ENCODE data around the gene CDK14.
"Not testable (repeated sequence)": the region's sequence is repeated elsewhere in the genome, so short reads cannot be mapped to it uniquely, and the experiment has no call there.

CDK14 gene

DNA sequence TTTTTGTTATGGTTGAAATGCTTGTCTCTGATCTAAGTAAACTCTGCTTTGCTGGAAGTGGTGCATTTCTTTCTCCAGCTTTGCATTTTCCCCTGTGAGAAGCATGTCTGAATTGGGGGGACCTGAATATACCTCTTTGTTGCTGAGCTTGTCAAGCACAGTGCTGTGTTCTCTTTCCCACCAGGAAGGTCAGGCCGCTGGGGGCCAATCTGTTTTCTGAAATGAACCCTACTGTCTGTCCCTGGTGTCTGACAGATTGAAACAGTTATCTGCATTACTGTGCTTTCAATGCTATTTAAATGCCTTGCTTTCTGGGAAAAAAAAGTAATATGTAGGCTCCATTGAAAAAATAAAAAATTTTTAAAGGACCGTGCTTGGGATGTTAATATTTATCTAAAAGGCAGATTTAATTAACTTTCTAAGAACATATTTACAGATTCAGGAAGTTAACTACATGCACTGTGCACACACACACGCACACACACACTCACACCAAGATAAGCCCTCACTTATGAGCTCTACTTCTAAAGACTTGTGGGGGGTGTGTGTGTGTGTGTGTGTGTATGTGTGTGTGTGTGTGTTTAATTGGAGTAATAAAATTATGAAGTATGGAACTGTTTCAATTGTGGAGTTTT, 541.1 kb downstream of the CDK14 start:
- DNase-seq = no peak

- DNase-seq = no peak
Observed at GRCh38 chr7:91137788-91138368, 541.8 kb downstream of the CDK14 start.

- no peak for DNase-seq
Observed at GRCh38 chr7:91140286-91140685, 544.2 kb downstream of the CDK14 start.

DNA sequence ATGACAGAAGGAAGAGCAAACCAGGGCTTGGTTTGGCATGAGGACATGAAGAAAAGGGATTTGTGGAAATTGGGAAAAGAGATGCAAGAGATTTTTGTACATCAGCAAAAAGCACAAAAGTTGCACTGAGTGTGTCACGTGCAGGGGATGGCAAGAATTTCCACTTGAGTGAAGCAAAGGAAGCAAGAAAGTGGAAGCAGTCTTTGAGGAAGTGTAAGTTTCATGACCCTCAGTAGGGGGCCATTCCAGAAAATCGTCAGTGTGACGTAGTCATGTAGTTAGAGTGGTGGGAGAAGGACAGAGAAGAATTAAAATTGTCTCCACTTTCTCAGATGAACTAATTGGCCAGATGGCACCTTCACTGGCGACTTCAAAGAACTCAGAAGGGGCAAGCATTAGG, 544.9 kb downstream of the CDK14 start:
- DNase-seq = no peak

DNA sequence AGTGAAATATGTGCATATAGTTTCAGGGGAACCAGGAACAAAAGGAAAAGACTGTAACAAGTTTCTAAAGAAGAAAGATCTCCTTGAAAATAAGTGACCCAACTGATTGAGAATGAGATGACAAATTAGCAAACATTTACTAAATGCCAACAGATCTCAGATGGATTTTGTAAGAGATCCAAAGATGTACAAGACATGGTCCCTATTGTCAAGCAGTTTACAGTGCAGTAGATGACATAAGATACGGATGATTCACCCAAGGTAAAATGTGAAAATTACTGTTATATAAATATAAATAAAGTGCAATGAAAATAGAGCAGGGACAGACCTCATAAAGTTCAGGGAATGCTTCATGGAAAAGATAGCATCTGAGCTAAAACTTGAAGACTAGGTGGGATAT, 546.6 kb downstream of the CDK14 start:
- no peak for DNase-seq

GRCh38 chr7:91149341-91150246, 553.5 kb downstream of the CDK14 start:
- no peak for DNase-seq

- no peak for DNase-seq
Observed at GRCh38 chr7:91151916-91152315, 555.8 kb downstream of the CDK14 start.

DNA sequence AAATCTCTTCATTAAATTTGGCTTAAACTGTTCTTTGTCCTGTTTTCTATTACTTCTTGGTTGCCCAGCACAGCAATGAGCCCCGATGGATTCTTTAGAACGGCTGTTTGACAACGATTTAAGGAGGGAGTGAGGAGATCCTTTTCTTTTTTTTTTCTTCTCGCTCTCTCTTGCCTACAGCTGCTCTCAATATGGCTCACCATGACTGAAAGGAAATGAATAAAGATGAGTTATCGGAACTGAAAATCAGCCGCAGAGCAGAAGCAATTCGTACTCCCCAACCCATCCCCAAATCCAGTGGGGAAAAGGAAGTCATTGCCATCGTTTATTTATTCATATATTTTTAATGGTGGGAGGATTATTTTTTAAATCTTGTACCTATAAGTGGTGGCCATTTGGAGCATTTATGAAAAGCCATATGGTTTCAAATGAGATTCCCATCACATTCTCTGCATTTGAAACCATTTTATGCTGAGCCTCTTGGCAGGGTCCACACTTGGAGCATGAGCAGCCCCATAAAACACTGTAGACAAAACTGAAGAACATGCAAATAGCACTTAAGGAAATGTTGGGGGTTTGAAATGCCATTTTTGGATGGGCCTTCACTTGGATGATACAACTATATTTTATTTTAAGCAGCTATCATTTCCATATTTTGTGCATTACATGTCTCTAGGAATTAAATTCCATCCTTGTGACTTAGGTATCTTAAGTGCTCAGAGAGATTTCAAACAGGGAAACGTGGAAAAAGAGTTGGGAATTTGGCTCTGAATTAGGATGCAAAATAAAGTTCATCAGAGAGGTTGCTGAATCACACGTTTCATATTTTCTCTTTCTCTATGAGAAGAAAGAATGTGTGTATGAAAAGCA, 560.4 kb downstream of the CDK14 start:
- no peak for DNase-seq

- no peak for DNase-seq
Observed at GRCh38 chr7:91157579-91158320, 561.6 kb downstream of the CDK14 start.

DNA sequence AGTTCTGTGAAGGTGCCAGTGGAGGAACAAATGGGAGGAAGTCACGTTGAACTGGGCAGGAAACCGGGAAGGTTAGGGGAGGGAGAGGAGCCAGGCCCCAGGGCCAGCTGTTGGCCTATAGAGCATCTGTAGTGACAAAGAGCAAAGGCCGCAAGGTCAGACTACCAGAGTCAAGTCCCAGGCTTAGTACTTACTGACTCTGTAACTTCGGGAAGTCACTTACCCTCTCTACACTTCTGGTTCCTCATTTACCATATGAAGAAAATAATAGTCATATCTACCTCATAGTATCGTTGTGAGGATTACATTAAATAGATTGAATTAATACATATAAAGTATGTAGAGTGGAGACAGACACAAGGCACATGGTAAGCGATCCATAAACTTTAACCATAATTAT, 566.3 kb downstream of the CDK14 start:
- DNase-seq = no peak

GRCh38 chr7:91164506-91164905, 568.4 kb downstream of the CDK14 start:
- no peak for DNase-seq

- DNase-seq = no peak
Observed at GRCh38 chr7:91165006-91165845, 569.1 kb downstream of the CDK14 start.

- no peak for DNase-seq
Observed at GRCh38 chr7:91165846-91166230, 569.7 kb downstream of the CDK14 start.

DNA sequence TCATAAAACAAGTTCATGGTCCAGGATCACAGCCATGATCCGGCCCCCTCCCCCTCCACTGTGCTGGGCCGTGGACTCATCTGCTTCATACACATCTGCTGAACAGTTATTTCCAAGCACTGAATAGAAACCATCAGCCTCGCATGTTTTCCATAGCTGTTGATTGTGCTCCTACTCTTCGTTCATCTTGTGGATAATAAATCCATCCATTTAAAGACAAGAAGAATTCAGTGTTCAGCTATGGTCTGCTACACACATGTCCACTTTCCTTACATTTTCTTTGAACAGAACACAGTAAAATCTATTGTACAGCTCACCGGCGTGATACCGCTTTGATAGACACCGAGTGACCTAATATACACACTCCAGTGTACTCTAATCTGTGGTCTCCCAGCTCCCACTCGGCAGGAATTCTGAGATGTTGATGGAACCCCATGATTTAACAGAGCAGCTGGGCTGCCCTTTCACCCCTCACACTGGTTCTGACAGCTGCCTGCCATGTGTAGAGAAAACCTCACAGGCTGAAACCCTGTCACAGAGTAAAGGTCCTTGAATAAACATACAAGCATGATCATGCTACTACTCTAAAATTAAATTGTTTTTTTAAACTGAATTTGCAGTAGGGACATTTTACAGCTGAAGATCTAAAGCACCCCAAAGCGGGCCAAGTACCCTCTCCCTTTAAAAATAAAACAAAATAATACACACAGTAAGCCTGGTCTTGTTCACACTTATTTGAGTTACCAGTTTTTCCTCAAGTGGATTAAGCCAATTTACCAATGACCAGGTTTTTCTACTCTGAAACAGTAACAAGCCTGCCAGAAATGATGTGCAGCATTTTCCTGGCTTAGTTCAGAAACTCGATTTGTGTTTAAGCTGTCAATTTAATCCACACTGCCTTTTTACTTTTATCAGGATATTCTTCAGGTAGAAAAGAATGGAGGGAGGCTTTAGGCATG, 573.0 kb downstream of the CDK14 start:
- DNase-seq = no peak

DNA sequence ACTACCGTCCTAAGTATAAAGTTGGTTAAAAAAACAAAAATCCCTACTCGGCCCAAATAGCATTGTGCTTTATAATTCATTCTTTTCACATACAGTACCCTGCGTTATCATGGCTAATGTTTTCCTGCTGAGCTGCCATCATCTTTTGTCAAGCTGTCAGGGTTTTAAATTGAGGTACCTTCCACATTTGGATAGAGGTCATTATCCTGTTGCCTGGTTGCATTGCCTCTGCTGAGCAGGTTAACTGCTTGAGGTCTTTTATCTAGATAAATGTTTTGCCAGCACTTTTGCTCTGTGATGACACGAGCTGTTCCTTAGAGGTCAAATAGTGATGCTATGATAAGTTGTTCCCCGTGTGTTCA, 573.7 kb downstream of the CDK14 start:
- no peak for DNase-seq

DNA sequence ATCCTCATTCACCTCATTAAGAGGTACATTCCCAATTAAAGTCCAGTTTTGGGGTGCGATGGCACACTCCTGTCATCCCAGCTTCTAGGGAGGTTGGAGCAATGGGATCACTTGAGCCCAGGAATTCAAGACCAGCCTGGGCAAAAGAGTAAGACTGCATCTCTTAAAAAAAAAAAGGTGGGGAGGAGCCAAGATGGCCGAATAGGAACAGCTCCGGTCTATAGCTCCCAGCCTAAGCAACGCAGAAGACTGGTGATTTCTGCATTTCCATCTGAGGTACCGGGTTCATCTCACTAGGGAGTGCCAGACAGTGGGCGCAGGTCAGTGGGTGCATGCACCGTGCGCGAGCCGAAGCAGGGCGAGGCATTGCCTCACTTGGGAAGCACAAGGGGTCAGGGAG, 577.1 kb downstream of the CDK14 start:
- not testable (repeated sequence) for DNase-seq

GRCh38 chr7:91180746-91181145, 584.6 kb downstream of the CDK14 start:
- no peak for DNase-seq

DNA sequence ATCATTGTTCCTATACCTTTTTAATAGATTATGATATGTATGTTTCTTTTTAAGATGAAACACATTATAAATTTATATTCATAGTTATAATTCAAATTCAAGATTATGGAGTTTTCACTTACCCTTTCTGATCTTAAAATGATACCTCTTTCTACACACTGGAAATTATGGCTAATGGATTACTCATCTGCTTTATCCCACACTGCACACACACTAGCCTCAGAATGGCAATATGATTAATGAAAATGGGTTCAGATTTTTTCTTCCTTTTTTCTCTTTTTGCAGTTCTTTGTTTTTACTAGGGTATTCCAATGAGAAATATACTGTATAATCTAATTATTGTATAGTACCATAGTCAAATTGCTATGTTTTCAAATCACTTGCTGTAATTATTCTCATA, 585.8 kb downstream of the CDK14 start:
- no peak for DNase-seq

DNA sequence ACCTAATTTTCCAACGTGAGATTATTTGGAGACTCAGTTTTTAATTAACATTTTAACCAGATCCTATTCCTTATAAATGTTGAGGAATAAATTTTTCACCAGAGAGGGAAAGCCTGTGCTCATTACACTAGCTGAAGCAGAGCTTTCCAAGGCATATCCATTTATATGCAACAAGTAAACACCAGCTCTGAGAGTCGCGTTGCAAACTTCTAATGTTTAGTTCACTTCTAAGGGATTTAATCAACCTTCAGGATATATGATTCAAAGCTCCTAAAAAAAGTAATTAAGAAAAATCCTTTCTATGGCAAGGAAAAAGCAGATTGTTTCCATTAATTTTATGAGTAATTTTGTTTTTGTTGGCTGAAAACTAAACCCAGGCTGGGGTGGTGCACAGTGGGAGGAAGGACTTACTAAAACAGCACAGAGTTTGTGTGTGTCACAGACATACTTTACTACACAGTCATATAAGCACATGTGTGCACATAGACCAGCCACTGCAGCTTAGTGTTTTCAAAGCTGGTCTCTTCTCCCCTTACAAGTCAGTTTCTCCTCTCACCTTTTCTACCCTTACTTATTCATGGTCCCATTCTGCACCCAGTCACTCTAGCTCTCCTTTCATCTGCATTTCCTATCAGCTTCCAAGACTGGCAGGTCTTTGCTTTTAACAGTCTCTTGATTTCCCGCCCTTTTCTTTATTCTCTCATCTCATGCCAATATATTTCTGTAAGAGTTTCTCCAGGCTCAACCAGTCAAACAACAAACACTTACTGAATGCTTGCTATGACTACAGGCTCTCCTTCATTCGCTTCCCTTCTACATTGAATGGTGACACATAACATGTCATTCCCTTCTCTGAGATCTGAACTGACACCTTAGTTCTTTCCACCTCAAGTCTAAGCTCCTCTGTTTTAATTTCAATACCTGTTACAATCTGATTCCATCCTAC, 587.0 kb downstream of the CDK14 start:
- no peak for DNase-seq
